Progenitor cell of endocrine pancreas (in vitro differentiated cells): ENCODE results near the gene UGT1A3. TPM values are rescaled to one million over a fixed set of nuclear protein-coding genes. Genes with fewer than 3 reads are reported as not detected.
"Not testable (repeated sequence)": the region's sequence is repeated elsewhere in the genome, so short reads cannot be mapped to it uniquely, and the experiment has no call there.

ENCODE experiments used
- DNase-seq: peaks from one replicate; pipeline ENCODE4 v3.0.0; 2021; ENCODE audit warnings: low spot score; ENCODE audit not compliant: unreplicated experiment
- H3K27ac Mint-ChIP-seq: 2 replicates; pipeline ENCODE4 v1.8.0; 2021; ENCODE audit warnings: mild to moderate bottlenecking, moderate library complexity, mixed read lengths
- H3K27me3 Mint-ChIP-seq: 2 replicates; pipeline ENCODE4 v1.8.0; 2021; ENCODE audit warnings: mixed read lengths
- H3K36me3 Mint-ChIP-seq: 2 replicates; pipeline ENCODE4 v1.8.0; 2022; ENCODE audit warnings: mixed read lengths; ENCODE audit not compliant: insufficient read depth
- H3K4me1 Mint-ChIP-seq: 2 replicates; pipeline ENCODE4 v1.8.0; 2021; ENCODE audit warnings: low read depth, mixed read lengths
- H3K4me3 Mint-ChIP-seq: 2 replicates; pipeline ENCODE4 v1.8.0; 2021; ENCODE audit warnings: low read depth, mild to moderate bottlenecking, moderate library complexity, mixed read lengths
- H3K9me3 Mint-ChIP-seq: 2 replicates; pipeline ENCODE4 v1.8.0; 2021; ENCODE audit warnings: low read depth, mixed read lengths
- total RNA-seq: library from RNA; stranded (reverse); gene quantifications from 2 replicates; pipeline ENCODE4 v1.2.1, GENCODE V29; 2021
- TF ChIP-seq, protein P1 (sequence below): fragments of 200-600 bp; sonication (generic); IDR thresholded peaks from one replicate; pipeline ENCODE4 v1.5.0; 2021; ENCODE audit warnings: antibody characterized with exemption, mild to moderate bottlenecking; ENCODE audit not compliant: unreplicated experiment

UGT1A3 gene
- total RNA-seq, 1 donor from 2014 or later, result not detected

DNA sequence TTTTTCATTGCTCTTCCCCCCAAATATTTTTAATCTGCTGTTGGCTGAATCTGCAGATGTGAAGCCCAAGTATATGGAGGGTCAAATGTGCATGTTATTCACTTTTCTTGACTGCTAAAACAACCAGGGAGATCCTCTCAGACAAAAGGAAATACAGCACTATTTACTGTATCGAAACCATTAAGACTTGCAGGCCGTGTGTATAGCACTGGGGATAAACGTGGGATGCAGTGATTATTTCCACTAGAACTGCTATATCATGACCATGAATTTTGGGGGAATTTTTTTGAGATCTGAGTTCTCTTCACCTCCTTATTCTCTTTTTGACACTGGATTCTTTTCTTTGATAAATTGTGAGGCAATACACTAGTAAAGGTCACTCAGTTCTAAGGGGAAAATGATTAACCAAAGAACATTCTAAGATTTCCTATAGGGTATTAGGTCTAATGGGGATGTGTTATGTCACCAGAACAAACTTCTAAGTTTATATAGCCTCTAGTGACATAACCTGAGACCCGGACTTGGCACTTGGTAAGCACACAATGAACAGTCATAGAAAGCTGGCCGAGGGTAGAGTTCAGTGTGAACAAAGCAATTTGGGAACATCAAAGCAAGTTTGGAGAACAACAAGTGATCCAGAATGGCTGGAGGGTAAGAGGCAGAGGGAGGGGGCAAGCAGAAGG is 16.4 kb downstream of the UGT1A3 start:
- H3K4me3 Mint-ChIP-seq, result no peak overlapping the region
- no peak for DNase-seq
- no peak overlapping the region for H3K27ac Mint-ChIP-seq
- peaks cover 23% of the 10 kb centered on the region for H3K9me3 Mint-ChIP-seq
- TF ChIP-seq, protein P1, sequence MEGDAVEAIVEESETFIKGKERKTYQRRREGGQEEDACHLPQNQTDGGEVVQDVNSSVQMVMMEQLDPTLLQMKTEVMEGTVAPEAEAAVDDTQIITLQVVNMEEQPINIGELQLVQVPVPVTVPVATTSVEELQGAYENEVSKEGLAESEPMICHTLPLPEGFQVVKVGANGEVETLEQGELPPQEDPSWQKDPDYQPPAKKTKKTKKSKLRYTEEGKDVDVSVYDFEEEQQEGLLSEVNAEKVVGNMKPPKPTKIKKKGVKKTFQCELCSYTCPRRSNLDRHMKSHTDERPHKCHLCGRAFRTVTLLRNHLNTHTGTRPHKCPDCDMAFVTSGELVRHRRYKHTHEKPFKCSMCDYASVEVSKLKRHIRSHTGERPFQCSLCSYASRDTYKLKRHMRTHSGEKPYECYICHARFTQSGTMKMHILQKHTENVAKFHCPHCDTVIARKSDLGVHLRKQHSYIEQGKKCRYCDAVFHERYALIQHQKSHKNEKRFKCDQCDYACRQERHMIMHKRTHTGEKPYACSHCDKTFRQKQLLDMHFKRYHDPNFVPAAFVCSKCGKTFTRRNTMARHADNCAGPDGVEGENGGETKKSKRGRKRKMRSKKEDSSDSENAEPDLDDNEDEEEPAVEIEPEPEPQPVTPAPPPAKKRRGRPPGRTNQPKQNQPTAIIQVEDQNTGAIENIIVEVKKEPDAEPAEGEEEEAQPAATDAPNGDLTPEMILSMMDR, result no peak
- peaks cover under 1% of the 10 kb centered on the region for H3K36me3 Mint-ChIP-seq
- peaks cover 12% of the 10 kb centered on the region for H3K27me3 Mint-ChIP-seq
- H3K4me1 Mint-ChIP-seq, result peaks cover 4% of the 10 kb centered on the region

GRCh38 chr2:233745838-233746237 is 17.0 kb downstream of the UGT1A3 start:
- not testable (repeated sequence) for H3K27ac Mint-ChIP-seq, DNase-seq, H3K4me3 Mint-ChIP-seq, H3K4me1 Mint-ChIP-seq, H3K36me3 Mint-ChIP-seq
- H3K27me3 Mint-ChIP-seq, result peaks cover 12% of the 10 kb centered on the region
- peaks cover 25% of the 10 kb centered on the region for H3K9me3 Mint-ChIP-seq

GRCh38 chr2:233746475-233747282 is 17.8 kb downstream of the UGT1A3 start:
- Mint-ChIP-seq H3K27ac (no peak overlapping the region), H3K9me3 (peaks cover 33% of the 10 kb centered on the region), H3K4me3 (no peak overlapping the region), H3K36me3 (peaks cover 1% of the 10 kb centered on the region), H3K4me1 (peaks cover 4% of the 10 kb centered on the region), H3K27me3 (peaks cover 12% of the 10 kb centered on the region)
- no peak for DNase-seq
- TF ChIP-seq, protein P1, result no peak

- Mint-ChIP-seq H3K4me3 (no peak overlapping the region), H3K9me3 (peaks cover 38% of the 10 kb centered on the region), H3K4me1 (peaks cover 4% of the 10 kb centered on the region), H3K36me3 (peaks cover 1% of the 10 kb centered on the region), H3K27me3 (peaks cover 12% of the 10 kb centered on the region), H3K27ac (no peak overlapping the region)
- DNase-seq, result no peak
- TF ChIP-seq, protein P1, result no peak
These were observed 18.4 kb downstream of the UGT1A3 start for GRCh38 chr2:233747283-233747544.

GRCh38 chr2:233750689-233751088 is 21.8 kb downstream of the UGT1A3 start:
- H3K27me3 Mint-ChIP-seq, result peaks cover 12% of the 10 kb centered on the region
- H3K9me3 Mint-ChIP-seq, result peaks cover 45% of the 10 kb centered on the region
- H3K36me3 Mint-ChIP-seq, H3K27ac Mint-ChIP-seq, H3K4me1 Mint-ChIP-seq, DNase-seq, H3K4me3 Mint-ChIP-seq: not testable (repeated sequence)

- H3K36me3 Mint-ChIP-seq, H3K4me1 Mint-ChIP-seq, H3K27ac Mint-ChIP-seq, H3K4me3 Mint-ChIP-seq, DNase-seq: not testable (repeated sequence)
- Mint-ChIP-seq H3K27me3 (peaks cover 12% of the 10 kb centered on the region), H3K9me3 (peaks cover 45% of the 10 kb centered on the region)
These were observed 22.6 kb downstream of the UGT1A3 start for GRCh38 chr2:233751212-233752009.
